ENCODE measurements around the gene KCTD8.

DNA sequence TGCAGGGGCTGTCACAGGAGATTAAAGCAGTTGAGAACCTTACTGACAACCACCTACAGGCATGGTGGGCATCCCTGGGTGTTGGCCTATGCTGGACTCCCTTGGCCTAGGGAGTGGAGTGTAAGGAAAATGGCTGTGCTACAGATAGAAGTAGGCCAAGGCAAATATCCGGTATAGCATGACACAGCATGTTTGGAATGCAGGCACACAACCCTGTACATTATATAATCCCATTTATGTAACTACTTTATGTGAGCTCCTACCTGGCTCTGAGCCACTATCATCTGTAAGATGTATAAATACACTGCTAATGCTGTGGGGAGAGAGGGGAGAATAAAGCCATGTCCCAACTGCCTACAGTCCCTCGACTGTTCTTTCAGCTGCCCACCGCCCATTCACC lies 38.7 kb upstream of the KCTD8 start:
- TF ChIP-seq RAD21 (IDR thresholded peaks at IDR 0.05; ENCODE audit: low read depth) (no peak), SP1 (IDR thresholded peaks at IDR 0.05; ENCODE audit: low read depth) (no peak), EZH2 (IDR thresholded peaks at IDR 0.05) (no peak), POLR2AphosphoS5 (IDR thresholded peaks at IDR 0.05; ENCODE audit: low read depth, low read length) (no peak), FOSL1 (IDR thresholded peaks at IDR 0.05; ENCODE audit: low read depth) (no peak), TCF7L2 (IDR thresholded peaks at IDR 0.05; ENCODE audit: borderline replicate concordance, extremely low read depth, insufficient read depth, insufficient read length) (no peak), JUND (IDR thresholded peaks at IDR 0.05) (no peak), EGR1 (IDR thresholded peaks at IDR 0.05; ENCODE audit: low read depth) (no peak), ELF1 (IDR thresholded peaks at IDR 0.05; ENCODE audit: borderline replicate concordance, low read depth) (no peak)
- TF ChIP-seq, protein P1, sequence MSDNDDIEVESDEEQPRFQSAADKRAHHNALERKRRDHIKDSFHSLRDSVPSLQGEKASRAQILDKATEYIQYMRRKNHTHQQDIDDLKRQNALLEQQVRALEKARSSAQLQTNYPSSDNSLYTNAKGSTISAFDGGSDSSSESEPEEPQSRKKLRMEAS (IDR thresholded peaks at IDR 0.05): no peak
- TF ChIP-seq, protein P2, sequence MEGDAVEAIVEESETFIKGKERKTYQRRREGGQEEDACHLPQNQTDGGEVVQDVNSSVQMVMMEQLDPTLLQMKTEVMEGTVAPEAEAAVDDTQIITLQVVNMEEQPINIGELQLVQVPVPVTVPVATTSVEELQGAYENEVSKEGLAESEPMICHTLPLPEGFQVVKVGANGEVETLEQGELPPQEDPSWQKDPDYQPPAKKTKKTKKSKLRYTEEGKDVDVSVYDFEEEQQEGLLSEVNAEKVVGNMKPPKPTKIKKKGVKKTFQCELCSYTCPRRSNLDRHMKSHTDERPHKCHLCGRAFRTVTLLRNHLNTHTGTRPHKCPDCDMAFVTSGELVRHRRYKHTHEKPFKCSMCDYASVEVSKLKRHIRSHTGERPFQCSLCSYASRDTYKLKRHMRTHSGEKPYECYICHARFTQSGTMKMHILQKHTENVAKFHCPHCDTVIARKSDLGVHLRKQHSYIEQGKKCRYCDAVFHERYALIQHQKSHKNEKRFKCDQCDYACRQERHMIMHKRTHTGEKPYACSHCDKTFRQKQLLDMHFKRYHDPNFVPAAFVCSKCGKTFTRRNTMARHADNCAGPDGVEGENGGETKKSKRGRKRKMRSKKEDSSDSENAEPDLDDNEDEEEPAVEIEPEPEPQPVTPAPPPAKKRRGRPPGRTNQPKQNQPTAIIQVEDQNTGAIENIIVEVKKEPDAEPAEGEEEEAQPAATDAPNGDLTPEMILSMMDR (IDR thresholded peaks at IDR 0.05 in 2 of 3, conservative IDR thresholded peaks at IDR 0.05 in 1 of 3; ENCODE audit: borderline replicate concordance in 1 of 3, insufficient read depth in 1 of 3, low read depth in 2 of 3, low read length in 2 of 3): no peak
- TF ChIP-seq, protein P3, sequence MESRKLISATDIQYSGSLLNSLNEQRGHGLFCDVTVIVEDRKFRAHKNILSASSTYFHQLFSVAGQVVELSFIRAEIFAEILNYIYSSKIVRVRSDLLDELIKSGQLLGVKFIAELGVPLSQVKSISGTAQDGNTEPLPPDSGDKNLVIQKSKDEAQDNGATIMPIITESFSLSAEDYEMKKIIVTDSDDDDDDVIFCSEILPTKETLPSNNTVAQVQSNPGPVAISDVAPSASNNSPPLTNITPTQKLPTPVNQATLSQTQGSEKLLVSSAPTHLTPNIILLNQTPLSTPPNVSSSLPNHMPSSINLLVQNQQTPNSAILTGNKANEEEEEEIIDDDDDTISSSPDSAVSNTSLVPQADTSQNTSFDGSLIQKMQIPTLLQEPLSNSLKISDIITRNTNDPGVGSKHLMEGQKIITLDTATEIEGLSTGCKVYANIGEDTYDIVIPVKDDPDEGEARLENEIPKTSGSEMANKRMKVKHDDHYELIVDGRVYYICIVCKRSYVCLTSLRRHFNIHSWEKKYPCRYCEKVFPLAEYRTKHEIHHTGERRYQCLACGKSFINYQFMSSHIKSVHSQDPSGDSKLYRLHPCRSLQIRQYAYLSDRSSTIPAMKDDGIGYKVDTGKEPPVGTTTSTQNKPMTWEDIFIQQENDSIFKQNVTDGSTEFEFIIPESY (IDR thresholded peaks at IDR 0.05; ENCODE audit: extremely low read depth, insufficient replicate concordance, low read length): no peak
- TF ChIP-seq, protein P4, sequence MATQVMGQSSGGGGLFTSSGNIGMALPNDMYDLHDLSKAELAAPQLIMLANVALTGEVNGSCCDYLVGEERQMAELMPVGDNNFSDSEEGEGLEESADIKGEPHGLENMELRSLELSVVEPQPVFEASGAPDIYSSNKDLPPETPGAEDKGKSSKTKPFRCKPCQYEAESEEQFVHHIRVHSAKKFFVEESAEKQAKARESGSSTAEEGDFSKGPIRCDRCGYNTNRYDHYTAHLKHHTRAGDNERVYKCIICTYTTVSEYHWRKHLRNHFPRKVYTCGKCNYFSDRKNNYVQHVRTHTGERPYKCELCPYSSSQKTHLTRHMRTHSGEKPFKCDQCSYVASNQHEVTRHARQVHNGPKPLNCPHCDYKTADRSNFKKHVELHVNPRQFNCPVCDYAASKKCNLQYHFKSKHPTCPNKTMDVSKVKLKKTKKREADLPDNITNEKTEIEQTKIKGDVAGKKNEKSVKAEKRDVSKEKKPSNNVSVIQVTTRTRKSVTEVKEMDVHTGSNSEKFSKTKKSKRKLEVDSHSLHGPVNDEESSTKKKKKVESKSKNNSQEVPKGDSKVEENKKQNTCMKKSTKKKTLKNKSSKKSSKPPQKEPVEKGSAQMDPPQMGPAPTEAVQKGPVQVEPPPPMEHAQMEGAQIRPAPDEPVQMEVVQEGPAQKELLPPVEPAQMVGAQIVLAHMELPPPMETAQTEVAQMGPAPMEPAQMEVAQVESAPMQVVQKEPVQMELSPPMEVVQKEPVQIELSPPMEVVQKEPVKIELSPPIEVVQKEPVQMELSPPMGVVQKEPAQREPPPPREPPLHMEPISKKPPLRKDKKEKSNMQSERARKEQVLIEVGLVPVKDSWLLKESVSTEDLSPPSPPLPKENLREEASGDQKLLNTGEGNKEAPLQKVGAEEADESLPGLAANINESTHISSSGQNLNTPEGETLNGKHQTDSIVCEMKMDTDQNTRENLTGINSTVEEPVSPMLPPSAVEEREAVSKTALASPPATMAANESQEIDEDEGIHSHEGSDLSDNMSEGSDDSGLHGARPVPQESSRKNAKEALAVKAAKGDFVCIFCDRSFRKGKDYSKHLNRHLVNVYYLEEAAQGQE (IDR thresholded peaks at IDR 0.05; ENCODE audit: low read depth): no peak

Data from HCT116 (cell line).